GM23338 (cell line): ENCODE results near the gene ZNF532.

Experiments used
- CREB1 ChIP-seq: fragments of 250-450 bp; sonication (Bioruptor Pico); IDR thresholded peaks from 2 replicates; pipeline ENCODE4 v1.5.0; 2020; ENCODE audit warnings: low read depth, mild to moderate bottlenecking, moderate library complexity
- CTCF ChIP-seq, 2 experiments: fragments of 200-600 bp in 1 of 2; sonication (generic) in 1 of 2; conservative IDR thresholded peaks; 2 replicates each; pipeline versions ENCODE4 v1.5.1 to v1.6.1; 2016 to 2017; ENCODE audit warnings: antibody characterized with exemption in 2 of 2, low read depth in 2 of 2, mild to moderate bottlenecking in 2 of 2, moderate library complexity in 1 of 2
- ETS1 ChIP-seq: IDR thresholded peaks from 2 replicates; pipeline ENCODE4 v1.6.1; 2016; ENCODE audit warnings: antibody characterized with exemption
- EZH2 ChIP-seq: fragments of 200-600 bp; sonication (generic); IDR thresholded peaks from one replicate; pipeline ENCODE4 v1.8.0; 2017; ENCODE audit warnings: antibody characterized with exemption, mild to moderate bottlenecking, low read depth; ENCODE audit not compliant: unreplicated experiment
- EZH2phosphoT487 ChIP-seq: fragments of 200-600 bp; sonication (generic); IDR thresholded peaks from one replicate; pipeline ENCODE4 v1.8.1; 2018; ENCODE audit warnings: antibody characterized with exemption; ENCODE audit not compliant: unreplicated experiment
- JUNB ChIP-seq: IDR thresholded peaks from one replicate; pipeline ENCODE4 v1.6.1; 2016; ENCODE audit warnings: antibody characterized with exemption; ENCODE audit not compliant: unreplicated experiment
- NANOG ChIP-seq: IDR thresholded peaks from 2 replicates; pipeline ENCODE4 v1.6.1; 2016; ENCODE audit warnings: antibody characterized with exemption, borderline replicate concordance
- POLR2AphosphoS5 ChIP-seq: IDR thresholded peaks from 2 replicates; pipeline ENCODE4 v1.6.1; 2016; ENCODE audit warnings: antibody characterized with exemption, low read depth
- REST ChIP-seq: IDR thresholded peaks from one replicate; pipeline ENCODE4 v1.6.1; 2018; ENCODE audit warnings: antibody characterized with exemption; ENCODE audit not compliant: unreplicated experiment

GRCh38 chr18:58859907-58860306, 4.8 kb upstream of the ZNF532 start:
- TF ChIP-seq EZH2 (no peak), CTCF (conservative IDR thresholded peaks at IDR 0.05; ENCODE audit: low read depth in 2 of 2) (no peak), POLR2AphosphoS5 (no peak), ETS1 (no peak), REST (no peak), CREB1 (CRISPR knock-in tag) (no peak), EZH2phosphoT487 (no peak), JUNB (no peak), NANOG (no peak)
